ENCODE measurements around the gene DNAJC7. TPM values are rescaled to one million over a fixed set of nuclear protein-coding genes. Genes with fewer than 3 reads are reported as not detected.

Gene DNAJC7
- total and polyA plus RNA-seq, 8 donors, result 62.1 to 161 (median 137) TPM

GRCh38 chr17:41976142-41976768, 41.0 kb downstream of the DNAJC7 start:
- no peak for ATAC-seq
- Histone ChIP-seq H3K27ac (no peak overlapping the region), H3K4me3 (no peak overlapping the region), H3K36me3 (peaks cover 0 to 99% of the 10 kb centered on the region in 2 donors), H3K27me3 (no peaks in the 10 kb centered on the region), H3K4me1 (peaks cover 0 to 14% of the 10 kb centered on the region in 2 donors), H3K9me3 (no peaks in the 10 kb centered on the region)
- DNase-seq, result peak in 1 of 4 donors; percentile 51
- intact Hi-C loops (cut with DNase I), result no loop called here
- no peak for TF ChIP-seq CTCF (IDR thresholded peaks at IDR 0.05)

- H3K4me1 ChIP-seq, result peaks cover 0 to 21% of the 10 kb centered on the region in 2 donors
- no peak for TF ChIP-seq CTCF (IDR thresholded peaks at IDR 0.05)
- no peaks in the 10 kb centered on the region for H3K9me3 ChIP-seq
- no peak overlapping the region for H3K27ac ChIP-seq
- peaks cover 0 to 97% of the 10 kb centered on the region in 2 donors for H3K36me3 ChIP-seq
- intact Hi-C loops (cut with DNase I), result no loop called here
- H3K4me3 ChIP-seq, result no peak overlapping the region
- DNase-seq, result peak in 1 of 4 donors; percentile 34
- no peaks in the 10 kb centered on the region for H3K27me3 ChIP-seq
- ATAC-seq, result no peak
Observed at GRCh38 chr17:41975099-41976083, 41.8 kb downstream of the DNAJC7 start.

GRCh38 chr17:41974658-41975057, 42.6 kb downstream of the DNAJC7 start:
- Histone ChIP-seq H3K27me3 (no peaks in the 10 kb centered on the region), H3K4me3 (no peak overlapping the region), H3K36me3 (peaks cover 0 to 93% of the 10 kb centered on the region in 2 donors), H3K27ac (no peak overlapping the region), H3K9me3 (no peaks in the 10 kb centered on the region), H3K4me1 (peaks cover 0 to 28% of the 10 kb centered on the region in 2 donors)
- no peak for TF ChIP-seq CTCF (IDR thresholded peaks at IDR 0.05)
- intact Hi-C loops (cut with DNase I), result no loop called here
- ATAC-seq (no peak), DNase-seq (peak in 1 of 4 donors; percentile 66)

GRCh38 chr17:41974031-41974430, 43.2 kb downstream of the DNAJC7 start:
- no peak for ATAC-seq
- no peak overlapping the region for H3K27ac ChIP-seq

More at GRCh38 chr17:41974031-41974430, 43.2 kb downstream of the DNAJC7 start:
- no peak for TF ChIP-seq CTCF (IDR thresholded peaks at IDR 0.05)
- H3K27me3 ChIP-seq, result no peaks in the 10 kb centered on the region
- H3K9me3 ChIP-seq, result no peaks in the 10 kb centered on the region
- DNase-seq, result peak in 1 of 4 donors; percentile 70
- H3K4me1 ChIP-seq, result peaks cover 0 to 33% of the 10 kb centered on the region in 2 donors
- intact Hi-C loops (cut with DNase I), result no loop called here
- H3K4me3 ChIP-seq, result no peak overlapping the region
- peaks cover 0 to 94% of the 10 kb centered on the region in 2 donors for H3K36me3 ChIP-seq
